ENCODE measurements around the gene PLXNA2.

DNA sequence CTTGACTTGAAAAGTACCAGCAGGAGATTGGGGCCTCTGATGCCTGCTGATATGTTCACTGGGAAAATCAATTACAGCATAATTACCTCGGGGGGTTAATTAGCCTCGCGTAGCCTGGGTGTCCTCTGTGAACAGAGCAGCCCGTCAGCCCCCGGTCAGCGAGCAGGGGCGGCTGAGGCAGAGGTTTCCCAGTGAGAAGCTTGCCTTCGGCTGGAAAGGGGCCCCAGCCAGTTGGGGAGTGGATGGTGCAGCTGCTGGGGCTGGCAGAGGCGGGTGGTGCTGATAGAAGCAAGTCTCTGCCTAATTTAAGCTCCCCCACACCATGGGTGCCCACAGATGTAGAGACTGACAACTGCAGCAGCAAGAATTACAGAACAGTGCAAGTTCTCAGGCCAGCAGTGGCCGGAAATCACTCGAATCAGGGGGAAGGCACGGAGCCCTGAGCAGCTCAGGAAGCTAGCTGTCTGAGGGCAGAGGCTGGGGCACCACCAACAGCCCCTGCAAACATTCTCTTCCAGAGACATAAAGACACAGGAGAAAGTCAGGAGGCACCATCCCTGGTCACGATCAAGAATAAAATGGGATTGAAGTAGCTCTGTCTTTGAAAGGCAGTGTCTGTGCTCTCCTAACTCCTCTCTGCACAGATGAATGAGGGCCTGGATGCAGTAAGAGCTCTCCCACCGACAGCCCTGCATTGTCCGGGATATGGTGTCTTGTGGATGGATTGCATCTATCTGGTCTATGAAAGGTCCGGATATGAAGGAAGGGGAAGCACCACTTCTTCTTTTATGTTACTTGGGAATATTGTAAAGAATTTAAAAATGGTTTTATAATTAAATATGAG, 166.7 kb downstream of the PLXNA2 start:
- TF ChIP-seq, protein P1, sequence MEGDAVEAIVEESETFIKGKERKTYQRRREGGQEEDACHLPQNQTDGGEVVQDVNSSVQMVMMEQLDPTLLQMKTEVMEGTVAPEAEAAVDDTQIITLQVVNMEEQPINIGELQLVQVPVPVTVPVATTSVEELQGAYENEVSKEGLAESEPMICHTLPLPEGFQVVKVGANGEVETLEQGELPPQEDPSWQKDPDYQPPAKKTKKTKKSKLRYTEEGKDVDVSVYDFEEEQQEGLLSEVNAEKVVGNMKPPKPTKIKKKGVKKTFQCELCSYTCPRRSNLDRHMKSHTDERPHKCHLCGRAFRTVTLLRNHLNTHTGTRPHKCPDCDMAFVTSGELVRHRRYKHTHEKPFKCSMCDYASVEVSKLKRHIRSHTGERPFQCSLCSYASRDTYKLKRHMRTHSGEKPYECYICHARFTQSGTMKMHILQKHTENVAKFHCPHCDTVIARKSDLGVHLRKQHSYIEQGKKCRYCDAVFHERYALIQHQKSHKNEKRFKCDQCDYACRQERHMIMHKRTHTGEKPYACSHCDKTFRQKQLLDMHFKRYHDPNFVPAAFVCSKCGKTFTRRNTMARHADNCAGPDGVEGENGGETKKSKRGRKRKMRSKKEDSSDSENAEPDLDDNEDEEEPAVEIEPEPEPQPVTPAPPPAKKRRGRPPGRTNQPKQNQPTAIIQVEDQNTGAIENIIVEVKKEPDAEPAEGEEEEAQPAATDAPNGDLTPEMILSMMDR (conservative IDR thresholded peaks at IDR 0.05; ENCODE audit: low read depth, low read length) = no peak
- no peak for TF ChIP-seq EZH2 (IDR thresholded peaks at IDR 0.05; ENCODE audit: borderline replicate concordance, low read depth, low read length, poor library complexity, severe bottlenecking)
